Left lobe of liver (tissue), 2 donors: Measurements from ENCODE around the gene B4GAT1. TPM values are rescaled to one million over a fixed set of nuclear protein-coding genes. Genes with fewer than 3 reads are reported as not detected.
"Not testable (repeated sequence)": the region's sequence is repeated elsewhere in the genome, so short reads cannot be mapped to it uniquely, and the experiment has no call there.

Experiments
- ATAC-seq: fragments of 200-7000 bp; cut with Tn5 transposase; one replicate; pipeline ENCODE4 v1.9.1; 2020; ENCODE audit warnings: mild to moderate bottlenecking, moderate library complexity
- DNase-seq: peaks from one replicate; pipeline ENCODE4 v3.0.0-alpha.2; 2020; ENCODE audit warnings: low spot score
- total RNA-seq: library from RNA; stranded (reverse); gene quantifications from one replicate; pipeline ENCODE4 v1.2.1, GENCODE V29; 2021
- donor health status: DM: no; HTN: no; CAD: no; lungs with moderate emphysema.
- donor health status: DM: no; HTN: yes; CAD: no.

The B4GAT1 gene
- total RNA-seq, 1 donor from 2014 or later = 19.4 TPM

DNA sequence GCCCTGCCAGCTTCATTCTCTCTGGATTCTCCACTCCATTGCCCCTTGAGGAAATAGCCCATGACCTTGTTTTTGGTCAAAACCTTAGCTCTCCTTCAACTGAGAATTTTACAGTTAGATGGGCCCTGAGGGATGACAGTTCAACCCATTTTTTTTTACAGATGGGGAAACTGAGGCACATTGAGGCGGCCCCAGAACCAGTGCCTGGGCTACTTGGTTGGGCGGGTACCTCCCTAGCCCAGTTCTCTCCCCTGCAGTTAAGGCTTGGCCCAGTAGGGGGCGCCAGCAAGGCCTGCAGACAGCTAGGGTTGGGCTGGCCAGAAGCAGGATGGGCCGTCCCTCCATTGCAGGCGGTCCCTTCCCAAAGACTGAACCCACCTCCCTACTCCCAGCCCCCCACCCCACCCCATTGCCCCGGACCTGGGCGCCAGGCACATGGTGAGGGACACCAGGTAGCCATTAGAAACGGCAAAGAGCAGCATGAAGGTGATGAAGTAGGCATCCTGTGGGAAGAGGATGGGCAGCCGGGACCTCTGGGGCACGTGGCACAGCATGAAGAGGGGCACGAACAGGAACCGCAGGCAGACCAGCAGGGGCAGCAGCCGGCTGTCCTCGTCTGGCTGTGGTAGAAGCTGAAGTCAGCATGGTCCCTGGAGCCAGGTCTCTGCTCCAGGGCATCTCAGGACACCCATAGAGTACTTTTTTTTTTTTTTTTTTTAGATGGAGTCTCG, 16.5 kb upstream of the B4GAT1 start:
- DNase-seq (no peak), ATAC-seq (peak; percentile 40)

GRCh38 chr11:66363187-66363601, 15.8 kb upstream of the B4GAT1 start:
- DNase-seq (no peak), ATAC-seq (no peak)

- no peak for ATAC-seq
- no peak for DNase-seq
Observed at GRCh38 chr11:66362481-66363147, 15.2 kb upstream of the B4GAT1 start.

- no peak for DNase-seq
- no peak for ATAC-seq
Observed at GRCh38 chr11:66361502-66361941, 14.1 kb upstream of the B4GAT1 start.

- ATAC-seq (no peak), DNase-seq (no peak)
Observed at GRCh38 chr11:66360406-66361073, 13.1 kb upstream of the B4GAT1 start.

DNA sequence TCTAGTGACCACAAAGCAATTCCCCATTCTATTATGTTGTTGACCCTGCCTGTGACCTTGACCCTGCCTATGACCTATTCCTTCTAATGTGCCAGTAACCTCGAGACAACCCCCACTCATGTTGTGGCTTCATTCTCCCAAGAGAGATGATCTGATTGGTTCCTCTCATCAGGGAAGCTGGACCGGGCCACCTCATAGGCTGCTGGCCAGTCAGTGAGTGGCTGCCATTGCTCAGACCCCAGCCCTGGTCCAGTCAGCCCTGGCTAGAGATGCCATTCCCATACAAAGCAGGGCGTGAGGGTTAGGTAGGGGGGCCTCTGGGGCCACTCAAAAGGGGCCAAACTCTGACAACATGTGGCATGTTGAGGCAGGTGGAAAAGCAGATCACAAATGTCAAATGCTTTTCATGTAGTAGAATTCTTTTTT, 12.2 kb upstream of the B4GAT1 start:
- ATAC-seq = no peak

DNA sequence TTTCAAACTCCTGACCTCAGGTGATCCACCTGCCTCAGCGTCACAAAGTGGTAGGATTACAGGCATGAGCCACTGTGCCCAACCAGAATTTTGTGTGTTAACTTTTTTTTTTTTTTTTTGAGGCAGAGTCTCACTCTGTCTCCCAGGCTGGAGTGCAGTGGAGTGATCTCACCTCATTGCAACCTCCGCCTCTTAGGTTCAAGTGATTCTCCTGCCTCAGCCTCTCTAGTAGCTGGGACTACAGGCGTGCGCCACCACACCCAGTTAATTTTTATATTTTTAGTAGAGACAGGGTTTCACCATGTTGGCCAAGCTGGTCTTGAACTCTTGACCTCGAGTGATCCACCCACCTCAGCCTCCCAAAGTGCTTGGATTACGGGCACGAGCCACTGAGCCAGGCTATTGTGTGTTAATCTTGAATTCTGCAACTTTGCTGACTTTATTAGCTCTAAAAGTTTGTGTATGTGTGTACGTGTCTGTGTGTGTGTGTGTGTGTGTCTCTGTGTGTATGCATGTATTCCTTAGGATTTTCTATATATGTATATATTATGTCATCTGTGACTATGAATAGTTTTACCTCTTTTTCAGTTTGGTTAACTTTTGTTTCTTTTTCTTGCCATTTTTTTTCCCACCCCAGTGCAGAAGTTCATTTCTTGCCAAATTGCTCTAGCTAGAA, 3.3 kb upstream of the B4GAT1 start:
- ATAC-seq, DNase-seq: not testable (repeated sequence)

More for the DNA sequence above, 12.2 kb upstream of the B4GAT1 start:
- no peak for DNase-seq

- ATAC-seq = peak; percentile 31
- DNase-seq = no peak
Observed at GRCh38 chr11:66349084-66349386, 1.6 kb upstream of the B4GAT1 start.

GRCh38 chr11:66346476-66347424, 679 bp downstream of the B4GAT1 start:
- DNase-seq (no peak), ATAC-seq (peak; percentile 7)

- DNase-seq = no peak
- ATAC-seq = no peak
Observed at GRCh38 chr11:66345316-66345649, 2.1 kb downstream of the B4GAT1 start.

- ATAC-seq = peak; percentile 81
- DNase-seq = peak; percentile 99
Observed at GRCh38 chr11:66344550-66345315, 2.7 kb downstream of the B4GAT1 start, which contains the start of gene BRMS1. TSS of gene BRMS1 (minus strand) at chr11:66345104. CDS start at chr11:66342234, 2,870 bp downstream.

GRCh38 chr11:66343176-66343575, 4.3 kb downstream of the B4GAT1 start:
- ATAC-seq (no peak), DNase-seq (no peak)

DNA sequence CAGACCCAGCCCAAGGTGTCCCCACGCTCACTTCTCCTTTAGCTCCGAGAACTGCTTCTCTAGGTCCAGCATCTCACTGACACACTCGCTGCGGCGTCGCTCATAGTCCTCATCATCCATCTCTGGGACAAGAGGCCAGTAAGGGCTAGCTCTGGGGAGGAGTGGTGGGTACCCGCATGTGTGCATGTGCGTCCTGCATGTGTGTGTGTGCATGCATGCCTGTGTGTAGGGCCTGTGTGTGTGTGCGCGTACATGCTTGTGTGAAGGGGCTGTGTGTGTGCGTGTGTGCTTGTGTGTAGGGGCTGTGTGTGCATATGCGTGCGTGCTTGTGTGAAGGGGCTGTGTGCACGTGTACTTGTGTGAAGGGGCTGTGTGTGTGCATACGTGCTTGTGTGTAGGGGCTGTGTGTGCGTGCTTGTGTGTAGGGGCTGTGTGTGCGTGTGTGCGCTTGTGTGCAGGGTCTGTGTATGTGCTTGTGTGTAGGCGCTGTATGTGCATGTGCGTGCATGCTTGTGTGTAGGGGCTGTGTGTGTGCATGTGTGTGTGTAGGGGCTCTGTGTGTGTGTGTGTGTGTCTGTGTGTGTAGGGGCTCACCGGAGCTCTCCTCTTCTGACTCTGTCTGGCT, 5.8 kb downstream of the B4GAT1 start:
- DNase-seq (no peak), ATAC-seq (no peak)

DNA sequence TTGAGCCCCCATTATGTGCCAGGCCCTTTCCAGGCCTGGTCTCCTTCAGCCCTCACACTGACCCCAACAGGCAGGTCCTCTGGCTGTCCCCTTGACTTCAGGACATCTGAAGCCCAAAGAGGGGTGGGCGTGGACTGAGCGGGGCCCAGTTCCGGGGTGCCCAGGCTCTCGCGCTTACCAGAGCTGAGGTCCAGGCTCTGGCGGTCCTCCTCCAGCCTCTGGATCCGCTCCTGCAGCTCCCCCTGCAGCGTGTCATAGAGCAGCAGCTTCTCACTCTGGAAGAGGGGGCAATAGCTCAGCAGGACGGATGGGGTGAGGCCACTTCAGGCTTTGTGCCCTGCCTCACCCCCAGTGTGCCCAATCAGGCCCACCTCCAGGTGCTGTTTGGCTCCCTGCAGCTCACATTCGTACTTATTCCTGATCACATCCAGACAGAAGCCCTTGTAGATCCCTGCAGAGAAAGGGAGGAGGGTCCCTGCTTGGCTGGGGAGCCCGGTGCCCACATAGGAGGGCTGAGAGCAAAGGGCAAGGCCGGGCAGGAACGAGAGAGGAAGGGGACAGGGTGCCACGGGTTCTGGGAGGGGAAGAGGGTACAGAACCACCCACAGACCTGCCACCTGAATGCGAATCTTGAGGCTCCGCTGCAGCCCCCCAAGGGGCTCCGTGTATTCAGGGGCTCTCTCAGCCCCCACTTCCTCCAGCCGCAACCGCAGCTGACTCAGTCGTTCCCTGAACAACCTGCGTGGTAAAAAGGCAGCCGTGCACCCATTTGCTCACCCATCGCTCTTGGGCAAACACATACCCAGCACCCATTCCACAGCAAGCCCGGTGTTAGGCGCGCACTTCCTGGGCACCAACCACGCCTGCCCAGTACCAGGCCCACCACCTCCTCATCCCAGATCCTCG, 6.6 kb downstream of the B4GAT1 start:
- DNase-seq (no peak), ATAC-seq (no peak)

DNA sequence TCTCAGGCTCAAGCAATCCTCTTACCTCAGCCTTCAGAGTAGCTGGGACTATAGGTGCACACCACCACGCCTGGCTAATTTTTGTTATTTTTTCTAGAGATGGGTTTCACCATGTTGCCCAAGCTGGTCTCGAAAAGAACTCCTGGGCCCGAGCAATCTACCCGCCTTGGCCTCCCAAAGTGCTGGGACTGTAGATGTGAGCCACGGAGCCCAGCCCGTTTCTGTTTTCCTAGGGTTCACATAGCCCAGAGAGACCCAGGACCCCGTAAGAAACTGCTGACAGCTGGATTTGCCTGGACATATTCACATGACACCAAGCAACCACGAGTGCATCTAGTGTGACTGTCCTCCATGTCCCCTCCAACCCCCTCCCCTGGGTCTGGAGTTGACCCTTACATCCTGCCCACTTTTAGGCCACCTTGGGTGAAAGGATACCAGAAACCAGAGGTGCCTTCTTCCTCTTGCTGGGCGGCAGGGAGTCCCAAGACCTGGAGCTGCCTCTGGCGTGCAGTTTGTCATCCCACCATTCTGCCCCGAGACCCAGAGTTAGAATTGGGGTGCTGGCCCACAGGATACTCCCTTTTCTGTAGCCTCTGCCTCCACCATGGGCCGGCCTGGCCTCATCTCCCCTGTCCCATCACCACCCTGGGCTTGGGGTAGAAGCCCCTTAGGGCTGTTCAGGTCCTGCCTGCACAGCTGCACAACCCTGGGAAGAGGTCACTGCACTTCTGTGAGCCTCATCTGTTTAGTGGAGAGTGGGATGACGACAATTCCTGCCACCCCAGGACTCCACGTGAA, 7.5 kb downstream of the B4GAT1 start:
- DNase-seq = no peak
- no peak for ATAC-seq

DNA sequence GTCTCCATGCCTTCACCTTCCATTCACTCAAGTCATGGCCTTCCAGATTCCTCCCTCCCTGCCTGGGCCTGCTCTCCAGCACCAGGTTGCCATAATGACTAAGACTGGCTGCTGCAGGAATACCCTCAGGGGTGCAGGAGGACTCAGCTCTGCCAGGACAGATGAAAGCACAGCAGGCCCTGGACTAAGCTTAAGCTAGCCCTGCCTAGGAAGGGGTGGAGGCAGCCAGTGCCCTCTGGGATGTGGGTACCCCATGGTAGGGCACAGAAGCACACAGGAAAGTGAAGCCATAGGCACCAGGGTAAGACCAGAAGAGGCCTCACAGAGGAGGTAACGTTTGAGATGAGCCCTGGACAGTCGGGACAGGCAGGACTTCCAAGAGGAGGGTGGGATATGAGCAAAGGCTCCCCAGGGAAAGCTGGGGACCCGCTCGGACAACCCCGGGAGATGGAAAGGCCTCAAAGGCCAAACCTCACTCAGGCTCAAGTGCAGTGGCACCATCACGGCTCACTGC, 8.2 kb downstream of the B4GAT1 start:
- DNase-seq (no peak), ATAC-seq (no peak)
